Measurements from ENCODE around the gene BCL11B. TPM values are rescaled to one million over a fixed set of nuclear protein-coding genes. Genes with fewer than 3 reads are reported as not detected.

The BCL11B gene
- total and polyA plus RNA-seq, 2 of the 8 experiments (the other 6 are each of a cell fraction or from before 2014, with no cell fraction given), result 0.63 to 5.9 TPM

DNA sequence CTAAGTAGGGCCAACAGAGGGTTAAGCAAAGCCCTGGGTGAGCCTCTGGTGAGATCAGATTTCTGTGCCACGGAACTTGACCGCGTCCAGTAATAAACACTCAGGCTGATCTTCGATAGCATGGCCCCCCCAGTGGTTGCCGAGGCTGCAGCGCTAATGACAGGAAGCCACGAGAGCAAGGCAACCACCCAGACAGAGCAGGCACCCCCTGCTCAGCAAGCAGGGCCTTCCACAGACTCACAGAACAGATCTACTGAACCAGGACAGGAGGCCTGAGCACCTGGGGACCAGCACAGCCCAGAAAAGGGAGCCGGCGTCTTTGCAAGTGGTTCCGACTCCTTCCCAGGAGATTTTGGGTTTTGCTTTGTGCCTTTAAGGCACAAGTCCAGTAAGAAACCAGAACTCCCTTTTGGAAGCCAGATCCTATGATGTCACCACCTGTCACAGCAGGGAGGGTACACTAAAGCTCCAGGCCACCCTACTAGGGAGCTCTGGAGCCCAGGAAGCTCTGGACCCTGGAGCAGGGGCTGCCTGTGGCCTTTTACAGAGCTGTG is 42.3 kb downstream of the BCL11B start:
- no peak overlapping the region for H3K27ac ChIP-seq (ENCODE audit: low read depth, low read length)
- H3K4me1 ChIP-seq (replicated peaks in 1 of 4; ENCODE audit: control insufficient read depth in 3 of 4, insufficient read depth in 4 of 4, low read length in 3 of 4), result peaks cover 4 to 18% (median 14%) of the 10 kb centered on the region in 4 experiments
- H3K4me2 ChIP-seq (ENCODE audit: insufficient read depth in 1 of 2, low read depth in 2 of 2, low read length in 2 of 2), result no peak overlapping the region; a peak in 1 of 4 replicates
- H3K14ac ChIP-seq (ENCODE audit: insufficient read length), result no peak overlapping the region
- H4K8ac ChIP-seq (ENCODE audit: extremely low read depth, insufficient read depth, low read length), result peak overlapping the region; percentile 52; the same call in 1 of the 2 replicates
- no peak for DNase-seq (ENCODE audit: low read depth in 1 of 2, low spot score in 2 of 2)
- no peak overlapping the region for H3K23ac ChIP-seq (ENCODE audit: insufficient read length)
- H3K4ac ChIP-seq (replicated peaks; ENCODE audit: insufficient read length, low read depth, low read length), result no peak overlapping the region
- peak overlapping the region; percentile 90; the same call in 1 of the 2 replicates for H2BK5ac ChIP-seq (ENCODE audit: low read depth, low read length)
- no peak overlapping the region for H4K91ac ChIP-seq (replicated peaks; ENCODE audit: insufficient read length, low read length)
- no peak overlapping the region for H2AFZ ChIP-seq (ENCODE audit: low read length)
- H3K79me2 ChIP-seq (ENCODE audit: control insufficient read depth in 1 of 2, insufficient read depth in 2 of 2, low read length in 2 of 2), result peaks cover 0 to 35% of the 10 kb centered on the region in 2 experiments; a peak in 1 of 4 replicates
- no peak overlapping the region for H3K9ac ChIP-seq (replicated peaks in 1 of 4; ENCODE audit: extremely low read depth in 1 of 4, low read depth in 3 of 4, low read length in 3 of 4)
- peak overlapping the region; percentile 62; the same call in 1 of the 2 replicates for H2BK12ac ChIP-seq (ENCODE audit: low read depth, low read length)
- H3K9me3 ChIP-seq (ENCODE audit: insufficient read depth in 2 of 2, low read depth in 1 of 2, low read length in 1 of 2), result no peaks in the 10 kb centered on the region
- no peak overlapping the region; a peak in 1 of 8 replicates for H3K4me3 ChIP-seq (ENCODE audit: extremely low read depth in 1 of 4, insufficient read depth in 2 of 4, low read depth in 3 of 4, low read length in 4 of 4)
- 0 out of 2 replicates have a peak overlapping the region, but pooled peaks have one; percentile 75 for H2BK20ac ChIP-seq (ENCODE audit: low read length)
- H3K79me1 ChIP-seq (ENCODE audit: low read depth, low read length), result peaks cover 4% of the 10 kb centered on the region; the same call in 1 of the 2 replicates
- H4K20me1 ChIP-seq (replicated peaks in 1 of 2; ENCODE audit: control insufficient read depth in 1 of 2, insufficient read depth in 2 of 2, low read length in 2 of 2), result no peaks in the 10 kb centered on the region
- 90% methylated on average over 10 of the region's 10 CpGs; no CpG with 5 or more reads in 1 of the 2 experiments for WGBS, 2 experiments (ENCODE audit: extremely low coverage in 1 of 2, insufficient coverage in 1 of 2, insufficient read length in 1 of 2, insufficient replicate concordance in 2 of 2, low coverage in 1 of 2, low lambda C conversion rate in 2 of 2, missing lambda C conversion rate in 1 of 2)
- FAIRE-seq, result no peak
- no peak overlapping the region for H4K5ac ChIP-seq (ENCODE audit: insufficient read length, low read depth, low read length)
- H3K56ac ChIP-seq (replicated peaks; ENCODE audit: insufficient read length, low read depth, low read length), result no peak overlapping the region
- peaks cover 9% of the 10 kb centered on the region; the same call in 1 of the 2 replicates for H3K23me2 ChIP-seq (ENCODE audit: low read depth, low read length)
- ChIA-PET POLR2A (ENCODE audit: partially characterized antibody) (interaction anchor here (1.0 to 1.3 kb wide), 3 partner anchors 15 to 28 kb away, joined by 3 read pairs; no protein-coding TSS in a partner anchor), CTCF (ENCODE audit: partially characterized antibody) (interaction anchor here (0.7 to 7.5 kb wide), 10 partner anchors 15 to 184 kb away, joined by 3 to 45 read pairs (median 3); no protein-coding TSS in a partner anchor)
- H2BK120ac ChIP-seq (replicated peaks; ENCODE audit: low read depth, low read length), result no peak overlapping the region
- no peak for TF ChIP-seq SP4 (IDR thresholded peaks at IDR 0.05; ENCODE audit: low read length)
- no peak for TF ChIP-seq SUZ12 (IDR thresholded peaks at IDR 0.05; ENCODE audit: low read length)
- TF ChIP-seq POU5F1 (IDR thresholded peaks at IDR 0.05; ENCODE audit: low read depth, low read length), result no peak
- no peak for TF ChIP-seq EZH2 (IDR thresholded peaks at IDR 0.05; ENCODE audit: low read depth, low read length, severe bottlenecking)
- no peaks in the 10 kb centered on the region for H3K36me3 ChIP-seq (ENCODE audit: control insufficient read depth in 2 of 4, insufficient read depth in 4 of 4, low read length in 3 of 4)
- H2BK15ac ChIP-seq (ENCODE audit: low read length), result peak overlapping the region; percentile 63; the same call in 1 of the 2 replicates
- no peaks in the 10 kb centered on the region for H3K27me3 ChIP-seq (replicated peaks in 1 of 4; ENCODE audit: control insufficient read depth in 3 of 4, extremely low read depth in 1 of 4, insufficient read depth in 3 of 4, low read length in 3 of 4)
- H2AK5ac ChIP-seq (ENCODE audit: low read depth, low read length), result 0 out of 2 replicates have a peak overlapping the region, but pooled peaks have one; percentile 30
- H3K18ac ChIP-seq (ENCODE audit: extremely low read depth, low read length), result no peak overlapping the region

Data from H1 (cell line).